NCI-H146 treated with DMSO at 0.1 percent for 48 hours (cell line): ENCODE results near the gene GINS2.

Source experiments
- DNase-seq: peaks from one replicate; lab custom pipeline; 2025; ENCODE audit not compliant: unreplicated experiment; lab: John Stamatoyannopoulos, UW

GINS2 gene

DNA sequence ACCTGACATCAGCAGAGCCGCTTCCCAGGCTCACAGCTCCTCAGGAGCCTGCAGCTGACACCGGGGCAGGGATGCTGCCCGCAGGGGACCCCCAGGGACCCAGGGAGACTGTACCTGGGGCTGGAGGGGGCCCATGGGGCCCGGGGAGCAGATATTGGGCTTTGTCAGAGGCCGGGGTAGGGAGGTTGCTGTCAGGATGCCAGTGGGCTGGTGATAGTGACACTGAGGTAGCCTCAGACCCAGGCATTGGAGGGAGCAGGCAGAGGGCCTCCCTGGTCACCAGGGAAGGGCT lies 60.5 kb downstream of the GINS2 start:
- no peak for DNase-seq

DNA sequence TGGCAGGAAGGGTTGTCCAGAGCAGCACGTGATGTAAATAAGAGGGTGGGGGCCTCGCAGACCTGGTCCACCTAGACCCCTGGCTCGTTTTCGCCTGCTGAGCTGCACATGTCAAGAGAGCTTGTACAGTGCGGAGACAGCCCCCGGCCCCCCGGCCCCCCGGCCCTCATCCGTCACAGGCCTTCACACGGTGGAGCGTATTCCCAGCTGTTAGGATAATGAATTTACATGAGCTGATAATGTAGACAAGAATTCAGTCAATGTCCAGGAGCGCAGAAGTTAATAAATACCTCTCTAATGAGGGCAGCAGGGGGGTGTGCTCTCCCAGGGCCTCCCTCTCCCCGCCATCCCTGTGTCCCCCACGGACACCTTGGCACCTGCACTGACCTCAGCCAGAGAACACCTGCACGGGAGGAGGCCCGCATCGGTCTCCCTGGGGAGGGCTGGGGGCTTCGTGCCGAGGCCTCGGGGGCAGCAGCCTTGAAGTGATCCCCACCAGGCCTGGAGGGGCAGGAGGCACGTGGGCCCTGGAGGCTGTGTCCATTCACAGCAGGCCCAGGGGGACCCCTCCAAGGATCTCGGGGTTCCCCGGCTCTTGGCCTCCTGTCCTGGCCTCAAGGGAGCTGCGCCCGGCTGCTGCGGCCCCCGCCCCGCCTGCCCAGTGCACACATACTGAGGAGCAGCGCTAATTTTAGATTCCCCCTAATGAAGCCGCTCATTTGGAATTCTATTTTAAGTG lies 61.1 kb downstream of the GINS2 start:
- no peak for DNase-seq

GRCh38 chr16:85627089-85627488 lies 61.7 kb downstream of the GINS2 start:
- no peak for DNase-seq
